Measurements from ENCODE around the gene HDAC4. TPM values are rescaled to one million over a fixed set of nuclear protein-coding genes. Genes with fewer than 3 reads are reported as not detected.

HDAC4 gene
- total and polyA plus RNA-seq, 9 of the 15 experiments (the other 6 are each of a cell fraction or from before 2014, with no cell fraction given): 0.11 to 20.2 (median 4.0) TPM

- TF ChIP-seq GMEB1 (CRISPR knock-in tag; IDR thresholded peaks at IDR 0.05) (no peak), FOXK1 (CRISPR knock-in tag; IDR thresholded peaks at IDR 0.05; ENCODE audit: borderline replicate concordance) (no peak), HMGN3 (IDR thresholded peaks at IDR 0.05; ENCODE audit: borderline replicate concordance, extremely low read depth, insufficient read length, low read depth, low read length) (no peak), JUNB (CRISPR knock-in tag; conservative IDR thresholded peaks at IDR 0.05) (peak; percentile 99), FIP1L1 (IDR thresholded peaks at IDR 0.05; ENCODE audit: low read depth, low read length, poor library complexity, severe bottlenecking) (no peak), MBD2 (IDR thresholded peaks at IDR 0.05; ENCODE audit: borderline replicate concordance, low read depth) (no peak), E2F1 (CRISPR knock-in tag; IDR thresholded peaks at IDR 0.05) (no peak), ZNF639 (CRISPR knock-in tag; conservative IDR thresholded peaks at IDR 0.05 in 1 of 2, IDR thresholded peaks at IDR 0.05 in 1 of 2) (peak in 1 of 2 experiments; percentile 34; a peak in 1 of 4 replicates), ZBTB2 (IDR thresholded peaks at IDR 0.05) (no peak), ZNF764 (CRISPR knock-in tag; IDR thresholded peaks at IDR 0.05; ENCODE audit: low read depth) (no peak), MAFK (IDR thresholded peaks at IDR 0.05; ENCODE audit: low read length) (peak; percentile 33; the same call in 1 of the 2 replicates), CAMTA2 (CRISPR knock-in tag; conservative IDR thresholded peaks at IDR 0.05) (no peak), ZNF280B (CRISPR knock-in tag; IDR thresholded peaks at IDR 0.05) (no peak), MAFG (tag; conservative IDR thresholded peaks at IDR 0.05) (peak; percentile 81), ATF6 (CRISPR knock-in tag; IDR thresholded peaks at IDR 0.05) (no peak)
Observed at GRCh38 chr2:239257511-239257937, 143.3 kb downstream of the HDAC4 start (continued).
